Myocyte (in vitro differentiated cells): ENCODE measurements around the gene TEX51. TPM values are rescaled to one million over a fixed set of nuclear protein-coding genes. Genes with fewer than 3 reads are reported as not detected.

ENCODE experiments used
- DNase-seq: peaks from one replicate; pipeline ENCODE4 v3.0.0-alpha.2; 2012; ENCODE audit warnings: low read depth
- total RNA-seq: library from RNA; depleted of rRNA; stranded (reverse); fragments of >200 nt; gene quantifications from 2 replicates; pipeline ENCODE4 v1.2.3, GENCODE V29; 2014

The TEX51 gene
- total RNA-seq, 1 donor from 2014 or later: not detected

GRCh38 chr2:126878601-126879000 lies 20.1 kb upstream of the TEX51 start:
- no peak for DNase-seq

- DNase-seq: no peak
Measured at GRCh38 chr2:126879348-126880298, 19.1 kb upstream of the TEX51 start.

DNA sequence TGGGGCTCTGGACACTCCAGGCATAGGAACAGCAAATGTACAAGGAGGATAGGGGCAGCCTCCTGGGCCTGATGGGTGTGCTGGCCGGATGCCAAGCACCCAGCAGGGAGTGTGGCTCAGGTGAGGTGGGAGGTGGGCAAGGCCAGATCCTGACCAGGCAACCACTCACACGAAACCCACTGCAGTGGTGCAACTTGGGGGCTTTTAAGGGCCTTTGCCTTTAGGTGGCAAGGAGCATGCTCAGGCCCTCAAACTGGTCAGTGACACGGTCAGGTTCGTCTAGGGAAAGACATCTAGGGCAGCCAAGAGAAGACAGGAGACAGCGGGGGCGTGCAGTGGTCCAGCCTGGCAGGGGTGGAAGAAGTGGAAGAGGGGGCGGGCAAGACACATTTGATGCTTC lies 18.4 kb upstream of the TEX51 start:
- no peak for DNase-seq

DNA sequence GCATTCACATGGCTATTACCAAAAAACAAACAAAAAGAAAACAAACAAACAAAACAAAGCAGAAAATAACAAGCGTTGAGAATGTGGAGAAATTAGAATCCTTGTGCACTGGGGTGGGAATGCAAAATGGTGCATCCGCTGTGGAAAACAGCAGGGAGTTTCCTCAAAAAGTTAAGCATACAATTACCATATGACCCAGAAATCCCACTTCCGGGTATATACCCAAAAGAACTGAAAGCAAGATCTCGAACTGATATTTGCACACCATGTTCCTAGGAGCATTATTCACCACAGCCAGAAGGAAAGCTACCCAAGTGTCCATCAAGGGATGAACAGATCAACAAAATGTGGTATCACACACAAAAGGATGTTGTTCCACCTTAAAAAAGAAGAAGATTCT lies 17.9 kb upstream of the TEX51 start:
- DNase-seq: no peak

DNA sequence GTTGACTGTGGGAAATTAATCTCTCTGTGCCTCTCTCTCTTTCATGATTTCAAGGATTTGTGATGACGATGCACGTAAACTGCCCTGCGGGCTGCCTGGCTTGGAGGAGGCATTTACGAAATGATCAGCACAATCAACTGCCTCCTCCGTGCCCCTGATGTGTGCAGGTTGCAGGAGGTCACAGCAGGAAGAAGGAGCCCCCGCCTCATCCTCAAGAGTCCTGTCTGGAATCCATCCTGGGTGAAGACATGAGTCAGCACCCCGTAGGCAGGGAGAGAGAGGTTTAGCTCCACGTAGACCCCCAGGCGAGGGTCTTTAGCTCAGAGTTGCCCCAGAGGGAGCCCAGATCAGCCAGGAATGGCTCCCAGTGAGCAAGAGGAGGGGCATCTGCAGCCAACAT lies 17.1 kb upstream of the TEX51 start:
- no peak for DNase-seq

GRCh38 chr2:126882181-126882580 lies 16.5 kb upstream of the TEX51 start:
- no peak for DNase-seq

- DNase-seq: no peak
Measured at GRCh38 chr2:126882736-126883665, 15.7 kb upstream of the TEX51 start.

GRCh38 chr2:126883666-126884040 lies 15.0 kb upstream of the TEX51 start:
- DNase-seq: no peak

GRCh38 chr2:126884861-126885750 lies 13.6 kb upstream of the TEX51 start:
- DNase-seq: no peak

- peak; percentile 32 for DNase-seq
Measured at GRCh38 chr2:126885751-126886210, 12.9 kb upstream of the TEX51 start.

DNA sequence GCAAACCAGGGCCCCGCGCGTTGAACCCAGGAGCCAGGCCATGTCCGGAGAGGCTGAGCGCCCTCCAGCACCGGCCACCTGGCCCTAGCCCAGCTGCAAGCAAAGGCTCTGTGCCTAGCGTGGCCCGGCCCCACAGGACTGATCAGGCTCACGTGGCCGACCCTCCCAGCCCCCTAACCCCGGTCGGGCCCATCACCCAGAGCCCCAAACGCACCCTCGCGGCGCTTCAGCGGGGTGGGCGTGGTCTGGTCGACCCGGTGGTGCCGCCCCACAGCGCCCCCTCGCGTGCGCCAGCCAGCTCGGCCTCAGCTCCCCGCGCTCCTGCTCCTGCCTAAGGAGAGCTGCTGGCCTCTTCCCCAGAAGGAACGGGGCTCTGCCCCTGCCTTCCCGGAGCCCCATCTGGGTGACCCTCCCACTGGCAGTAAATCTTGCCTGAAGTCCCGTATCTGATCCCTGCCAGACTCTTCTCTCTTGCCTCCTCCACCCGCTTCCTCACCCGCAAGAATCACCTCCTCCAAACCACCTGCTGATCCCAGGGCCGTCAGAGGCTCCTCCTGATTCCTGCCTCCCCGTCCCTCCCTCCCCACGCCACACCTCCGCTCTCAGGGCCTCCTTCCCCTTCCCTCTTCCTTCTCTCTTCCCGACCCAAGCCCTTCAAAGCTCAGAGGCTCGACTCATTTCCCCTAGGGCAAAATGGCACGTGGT lies 12.3 kb upstream of the TEX51 start:
- peak; percentile 18 for DNase-seq

DNA sequence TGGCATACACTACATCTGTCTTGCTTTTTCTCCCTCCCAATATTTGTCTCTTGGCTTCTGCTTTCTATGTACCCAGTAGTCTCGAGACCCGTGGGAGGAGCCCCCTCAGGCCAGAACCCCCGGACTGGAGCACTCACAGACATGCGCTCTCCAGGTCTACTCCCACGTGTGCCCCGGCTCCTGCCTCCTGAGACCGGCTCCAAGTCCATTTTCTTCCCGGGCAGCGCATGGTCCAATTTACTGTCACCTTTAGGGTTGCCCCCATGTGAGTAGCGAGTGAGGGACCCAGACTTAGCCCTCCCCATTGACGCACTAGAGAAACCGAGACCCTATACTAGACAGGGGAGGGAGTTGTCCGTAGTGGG lies 11.8 kb upstream of the TEX51 start:
- DNase-seq: no peak

GRCh38 chr2:126887506-126887905 lies 11.2 kb upstream of the TEX51 start:
- DNase-seq: no peak

DNA sequence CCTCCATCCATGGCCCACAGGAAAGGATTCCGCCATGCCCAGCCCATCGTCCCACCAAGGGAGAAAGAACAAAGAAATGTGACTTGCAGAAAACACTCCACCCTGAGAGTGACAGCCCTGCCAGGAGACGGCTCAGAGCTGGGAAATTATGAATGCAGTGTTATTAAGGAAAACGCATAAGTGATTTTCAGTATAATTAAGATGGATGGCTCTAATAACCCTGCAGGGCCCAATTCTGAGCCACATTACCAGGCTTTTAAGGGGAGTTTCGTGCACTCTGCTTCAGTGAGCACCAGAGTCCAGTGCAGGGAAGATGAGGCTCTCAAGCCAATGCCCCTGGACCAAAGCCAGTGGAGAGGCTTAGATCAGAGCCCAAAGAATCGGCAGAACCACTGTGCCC lies 10.6 kb upstream of the TEX51 start:
- no peak for DNase-seq

DNA sequence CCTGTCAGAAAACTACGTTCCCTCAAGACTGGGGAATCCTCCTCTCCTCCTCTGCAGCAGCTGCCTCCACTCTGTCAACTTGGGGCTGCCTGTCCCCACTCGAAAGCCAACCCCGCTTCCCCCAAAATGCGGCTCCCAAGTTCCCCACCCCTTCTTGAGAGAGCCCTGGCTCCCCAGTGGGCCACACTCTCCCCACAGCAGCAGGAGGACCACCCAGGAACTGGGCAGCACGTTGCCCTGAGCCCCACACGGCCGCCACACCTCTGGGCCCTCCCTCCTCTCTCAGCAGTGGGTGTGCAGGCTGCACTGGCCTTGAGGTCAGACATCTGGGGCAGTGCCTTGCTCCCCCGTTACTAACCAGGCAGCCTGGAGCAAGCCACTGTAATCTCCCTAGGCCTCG lies 9.6 kb upstream of the TEX51 start:
- no peak for DNase-seq

- no peak for DNase-seq
Measured at GRCh38 chr2:126889496-126890135, 9.1 kb upstream of the TEX51 start.

GRCh38 chr2:126890136-126890510 lies 8.6 kb upstream of the TEX51 start:
- no peak for DNase-seq

DNA sequence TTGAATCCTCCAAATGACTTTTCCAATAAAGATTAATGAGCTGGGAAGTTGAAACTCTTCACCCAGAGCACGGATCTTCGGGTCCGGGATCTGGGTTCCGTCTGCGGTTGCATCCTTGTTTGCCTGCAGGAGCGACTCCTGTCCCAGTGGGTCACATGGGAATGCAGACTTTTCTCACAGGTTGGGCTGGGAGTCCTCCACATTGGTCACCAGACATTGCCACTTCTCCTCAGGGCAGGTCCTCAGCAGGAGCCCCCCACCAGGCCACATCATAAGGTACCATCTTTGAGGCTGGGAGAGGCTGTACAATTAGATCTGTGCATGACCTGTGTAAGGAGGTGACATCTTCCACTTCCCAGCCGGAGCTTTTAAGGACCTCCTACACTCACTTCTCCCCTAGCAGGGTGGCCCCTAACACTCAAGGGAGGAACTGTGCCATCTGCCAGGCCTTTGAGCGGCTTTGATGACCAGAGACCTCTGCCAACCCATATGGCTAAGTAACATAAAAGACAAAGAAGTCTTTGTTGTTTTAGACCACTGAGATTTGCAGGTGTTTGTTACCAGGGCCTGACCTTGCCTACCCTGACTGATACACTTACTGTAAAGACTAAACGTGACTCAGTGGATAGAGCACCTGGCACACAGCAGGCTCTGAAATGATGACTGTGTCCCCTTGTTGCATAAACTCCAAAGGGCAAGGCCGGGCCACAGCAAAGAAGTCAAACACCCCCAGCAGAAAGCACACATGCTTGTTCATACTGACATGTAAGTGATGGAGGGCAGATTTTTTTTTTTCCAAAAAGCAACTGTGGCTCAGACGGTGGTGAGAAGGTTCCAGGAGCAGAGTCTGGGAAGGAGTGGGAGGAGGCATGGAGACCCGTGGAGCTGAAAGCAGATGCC lies 7.9 kb upstream of the TEX51 start:
- DNase-seq: no peak
